Hepatocyte (in vitro differentiated cells): Measurements from ENCODE around the gene C9orf40. TPM values are rescaled to one million over a fixed set of nuclear protein-coding genes. Genes with fewer than 3 reads are reported as not detected.
A peak's percentile ranks its signal among the peaks of the same experiment; 100 is the strongest.

ENCODE experiments used
- DNase-seq: peaks from one replicate; pipeline ENCODE4 v3.0.0-alpha.2; 2016; ENCODE audit warnings: low spot score
- H2AFZ ChIP-seq: fragments of 200-600 bp; sonication (generic); 2 replicates; pipeline ENCODE4 v1.6.0; 2016; ENCODE audit warnings: antibody characterized with exemption, mild to moderate bottlenecking
- H3K27ac ChIP-seq: fragments of 200-600 bp; sonication (generic); 2 replicates; pipeline ENCODE4 v1.5.1; 2016; ENCODE audit warnings: mild to moderate bottlenecking
- H3K27me3 ChIP-seq: fragments of 200-600 bp; sonication (generic); 2 replicates; pipeline ENCODE4 v1.6.1; 2016
- H3K36me3 ChIP-seq: fragments of 200-600 bp; sonication (generic); replicated peaks from 2 replicates; pipeline ENCODE4 v1.5.1; 2016; ENCODE audit warnings: low read depth; ENCODE audit not compliant: insufficient read depth
- H3K4me1 ChIP-seq: fragments of 200-600 bp; sonication (generic); 2 replicates; pipeline ENCODE4 v1.5.1; 2016; ENCODE audit warnings: mild to moderate bottlenecking, moderate library complexity; ENCODE audit not compliant: insufficient read depth
- H3K4me2 ChIP-seq: fragments of 200-600 bp; sonication (generic); 2 replicates; pipeline ENCODE4 v1.6.0; 2016
- H3K4me3 ChIP-seq: fragments of 200-600 bp; sonication (generic); 2 replicates; pipeline ENCODE4 v1.5.1; 2016; ENCODE audit warnings: mild to moderate bottlenecking
- H3K79me2 ChIP-seq: fragments of 200-600 bp; sonication (generic); 2 replicates; pipeline ENCODE4 v1.6.0; 2017; ENCODE audit warnings: mild to moderate bottlenecking
- H3K9me2 ChIP-seq: fragments of 200-600 bp; sonication (generic); replicated peaks from 2 replicates; pipeline ENCODE4 v1.6.0; 2017; ENCODE audit warnings: mild to moderate bottlenecking; ENCODE audit not compliant: insufficient read depth
- H3K9me3 ChIP-seq: fragments of 200-600 bp; sonication (generic); 2 replicates; pipeline ENCODE4 v1.5.1; 2016; ENCODE audit warnings: low read depth, mild to moderate bottlenecking
- H4K20me1 ChIP-seq: fragments of 200-600 bp; sonication (generic); 2 replicates; pipeline ENCODE4 v1.6.0; 2016; ENCODE audit warnings: mild to moderate bottlenecking; ENCODE audit not compliant: insufficient read depth, poor library complexity, severe bottlenecking
- CTCF ChIP-seq: fragments of 200-600 bp; sonication (generic); IDR thresholded peaks from 2 replicates; pipeline ENCODE4 v1.5.1; 2016; ENCODE audit warnings: antibody characterized with exemption, mild to moderate bottlenecking; ENCODE audit not compliant: poor library complexity
- EZH2 ChIP-seq: fragments of 200-600 bp; sonication (generic); IDR thresholded peaks from 2 replicates; pipeline ENCODE4 v1.6.1; 2016; ENCODE audit warnings: antibody characterized with exemption, mild to moderate bottlenecking, borderline replicate concordance
- EZH2phosphoT487 ChIP-seq: fragments of 200-600 bp; sonication (generic); IDR thresholded peaks from one replicate; pipeline ENCODE4 v1.6.1; 2018; ENCODE audit warnings: antibody characterized with exemption, mild to moderate bottlenecking, low read depth, moderate library complexity; ENCODE audit not compliant: unreplicated experiment, severe bottlenecking
- WGBS: methylation state at CpG from one replicate; pipeline ENCODE4 v1.1.6; 2016; ENCODE audit warnings: low lambda C conversion rate; ENCODE audit errors: missing lambda C conversion rate; 5-methylcytosine and 5-hydroxymethylcytosine counted together
- polyA plus RNA-seq: library from polyadenylated mRNA; unstranded; fragments of >200 nt; fragmentation: Nextera tagmentation; extraction: Ambion mirVana; gene quantifications from 2 replicates; pipeline ENCODE4 v1.2.1, GENCODE V29; 2016
- total RNA-seq: library from RNA; depleted of rRNA; stranded (reverse); fragments of >200 nt; gene quantifications from 2 replicates; pipeline ENCODE4 v1.2.3, GENCODE V29; 2014

C9orf40 gene
- total and polyA plus RNA-seq, 2 experiments from 2014 or later = 13.0 to 17.4 TPM

- Histone ChIP-seq H3K4me1 (peaks cover 8% of the 10 kb centered on the region), H2AFZ (peak overlapping the region; percentile 99), H3K27ac (peak overlapping the region; percentile 99), H3K4me2 (peak overlapping the region; percentile 90), H3K9me3 (no peaks in the 10 kb centered on the region), H3K9me2 (no peaks in the 10 kb centered on the region), H3K79me2 (peaks cover 13% of the 10 kb centered on the region), H3K4me3 (peak overlapping the region; percentile 99), H4K20me1 (no peaks in the 10 kb centered on the region), H3K27me3 (no peaks in the 10 kb centered on the region), H3K36me3 (no peaks in the 10 kb centered on the region)
- DNase-seq = no peak
- no peak for TF ChIP-seq EZH2phosphoT487
- TF ChIP-seq EZH2 = no peak
- TF ChIP-seq CTCF = no peak
- 65% methylated on average over 8 of the region's 8 CpGs for WGBS
Observed at GRCh38 chr9:74953235-74953751, 581 bp upstream of the C9orf40 start.

- Histone ChIP-seq H3K9me3 (no peaks in the 10 kb centered on the region), H3K27ac (peak overlapping the region; percentile 99), H3K36me3 (no peaks in the 10 kb centered on the region), H3K79me2 (peaks cover 13% of the 10 kb centered on the region), H2AFZ (peak overlapping the region; percentile 72), H4K20me1 (no peaks in the 10 kb centered on the region), H3K4me3 (peak overlapping the region; percentile 92), H3K9me2 (no peaks in the 10 kb centered on the region), H3K4me1 (peaks cover 8% of the 10 kb centered on the region), H3K4me2 (peak overlapping the region; percentile 90), H3K27me3 (no peaks in the 10 kb centered on the region)
- DNase-seq = peak; percentile 67
- TF ChIP-seq EZH2phosphoT487 = no peak
- no peak for TF ChIP-seq EZH2
- no peak for TF ChIP-seq CTCF
- 1% methylated on average over 27 of the region's 30 CpGs for WGBS
Observed at GRCh38 chr9:74951725-74952151, 974 bp downstream of the C9orf40 start.

DNA sequence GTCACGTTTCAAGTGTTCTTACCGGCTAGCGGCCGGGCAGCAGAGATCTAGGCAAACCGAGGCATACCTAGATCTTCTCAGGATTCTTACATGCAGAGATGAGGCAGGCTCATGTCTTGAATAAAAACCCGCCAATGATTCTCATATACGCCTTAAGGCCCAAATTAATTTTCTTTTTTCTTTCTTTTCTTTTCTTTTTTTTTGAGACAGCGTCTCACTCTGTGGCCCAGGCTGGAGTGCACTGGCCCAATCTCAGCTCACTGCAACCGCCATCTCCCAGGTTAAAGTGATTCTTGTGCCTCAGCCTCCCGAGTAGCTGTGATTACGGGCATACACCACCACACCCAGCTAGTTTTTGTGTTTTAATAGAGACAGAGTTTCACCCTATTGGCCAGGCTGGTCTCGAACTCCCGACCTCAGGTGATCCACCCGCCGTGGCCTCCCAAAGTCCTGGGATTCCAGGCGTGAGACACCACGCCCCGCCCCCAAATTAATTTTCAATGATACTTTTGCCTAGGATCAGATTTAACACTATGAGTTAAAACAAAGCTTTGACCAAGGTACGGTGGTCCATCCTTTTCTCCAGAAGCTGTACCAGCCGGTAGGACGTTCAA lies 1.5 kb downstream of the C9orf40 start:
- Histone ChIP-seq H3K9me2 (no peaks in the 10 kb centered on the region), H3K4me1 (peaks cover 8% of the 10 kb centered on the region), H3K79me2 (peaks cover 13% of the 10 kb centered on the region), H3K36me3 (no peaks in the 10 kb centered on the region), H3K27me3 (no peaks in the 10 kb centered on the region), H4K20me1 (no peaks in the 10 kb centered on the region), H2AFZ (peak overlapping the region; percentile 72), H3K4me2 (peak overlapping the region; percentile 90), H3K27ac (peak overlapping the region; percentile 99), H3K9me3 (no peaks in the 10 kb centered on the region), H3K4me3 (peak overlapping the region; percentile 92)
- no peak for DNase-seq
- TF ChIP-seq EZH2phosphoT487 = no peak
- TF ChIP-seq EZH2 = no peak
- no peak for TF ChIP-seq CTCF
- 73% methylated on average over 21 of the region's 21 CpGs for WGBS
